ENCODE data around the gene TTLL4. TPM values are rescaled to one million over a fixed set of nuclear protein-coding genes. Genes with fewer than 3 reads are reported as not detected.

The TTLL4 gene
- total and polyA plus RNA-seq, 2 of the 8 experiments (the other 6 are each of a cell fraction or from before 2014, with no cell fraction given), result 71.1 to 105 TPM

GRCh38 chr2:218755198-218755566 is 44.5 kb downstream of the TTLL4 start:
- Histone ChIP-seq H3K4me3 (ENCODE audit: extremely low read depth in 1 of 4, insufficient read depth in 2 of 4, low read depth in 3 of 4, low read length in 4 of 4) (no peak overlapping the region), H3K18ac (ENCODE audit: extremely low read depth, low read length) (no peak overlapping the region), H3K9ac (replicated peaks in 1 of 4; ENCODE audit: extremely low read depth in 1 of 4, low read depth in 3 of 4, low read length in 3 of 4) (no peak overlapping the region), H3K4ac (replicated peaks; ENCODE audit: insufficient read length, low read depth, low read length) (no peak overlapping the region), H3K36me3 (ENCODE audit: control insufficient read depth in 2 of 4, insufficient read depth in 4 of 4, low read length in 3 of 4) (peaks cover 20 to 60% (median 48%) of the 10 kb centered on the region in 4 experiments), H3K27me3 (replicated peaks in 1 of 4; ENCODE audit: control insufficient read depth in 3 of 4, extremely low read depth in 1 of 4, insufficient read depth in 3 of 4, low read length in 3 of 4) (no peaks in the 10 kb centered on the region), H2BK20ac (ENCODE audit: low read length) (no peak overlapping the region), H2BK120ac (replicated peaks; ENCODE audit: low read depth, low read length) (no peak overlapping the region), H3K56ac (replicated peaks; ENCODE audit: insufficient read length, low read depth, low read length) (no peak overlapping the region), H3K27ac (ENCODE audit: low read depth, low read length) (no peak overlapping the region), H3K23me2 (ENCODE audit: low read depth, low read length) (no peaks in the 10 kb centered on the region), H2AK5ac (ENCODE audit: low read depth, low read length) (no peak overlapping the region), H2BK12ac (ENCODE audit: low read depth, low read length) (no peak overlapping the region), H3K14ac (ENCODE audit: insufficient read length) (no peak overlapping the region), H4K5ac (ENCODE audit: insufficient read length, low read depth, low read length) (no peak overlapping the region), H3K79me2 (ENCODE audit: control insufficient read depth in 1 of 2, insufficient read depth in 2 of 2, low read length in 2 of 2) (no peaks in the 10 kb centered on the region), H2BK5ac (ENCODE audit: low read depth, low read length) (no peak overlapping the region), H3K4me1 (replicated peaks in 1 of 4; ENCODE audit: control insufficient read depth in 3 of 4, insufficient read depth in 4 of 4, low read length in 3 of 4) (no peaks in the 10 kb centered on the region), H4K8ac (ENCODE audit: extremely low read depth, insufficient read depth, low read length) (no peak overlapping the region), H3K23ac (ENCODE audit: insufficient read length) (no peak overlapping the region), H4K20me1 (replicated peaks in 1 of 2; ENCODE audit: control insufficient read depth in 1 of 2, insufficient read depth in 2 of 2, low read length in 2 of 2) (no peaks in the 10 kb centered on the region), H2AFZ (ENCODE audit: low read length) (no peak overlapping the region), H3K4me2 (ENCODE audit: insufficient read depth in 1 of 2, low read depth in 2 of 2, low read length in 2 of 2) (no peak overlapping the region), H3K9me3 (ENCODE audit: insufficient read depth in 2 of 2, low read depth in 1 of 2, low read length in 1 of 2) (no peaks in the 10 kb centered on the region), H2BK15ac (ENCODE audit: low read length) (no peak overlapping the region), H4K91ac (replicated peaks; ENCODE audit: insufficient read length, low read length) (no peak overlapping the region), H3K79me1 (ENCODE audit: low read depth, low read length) (no peaks in the 10 kb centered on the region)
- 83% methylated on average over 3 of the region's 3 CpGs; no CpG with 5 or more reads in 1 of the 2 experiments for WGBS, 2 experiments (ENCODE audit: extremely low coverage in 1 of 2, insufficient coverage in 1 of 2, insufficient read length in 1 of 2, insufficient replicate concordance in 2 of 2, low coverage in 1 of 2, low lambda C conversion rate in 2 of 2, missing lambda C conversion rate in 1 of 2)
- ChIA-PET POLR2A (ENCODE audit: partially characterized antibody) (interaction anchor here (1.5 to 2.0 kb wide), 2 partner anchors 11 to 75 kb away, joined by 3 to 4 read pairs; no protein-coding TSS in a partner anchor), CTCF (ENCODE audit: partially characterized antibody) (interaction anchor here (0.9 to 1.5 kb wide), 4 partner anchors 27 to 275 kb away, joined by 3 to 7 read pairs (median 4); no protein-coding TSS in a partner anchor)
- no peak for DNase-seq (ENCODE audit: low read depth in 1 of 2, low spot score in 2 of 2)
- no peak for FAIRE-seq
- no peak for TF ChIP-seq PHF8 (conservative IDR thresholded peaks at IDR 0.05; ENCODE audit: low read depth, low read length)
- TF ChIP-seq ATF3 (IDR thresholded peaks at IDR 0.05; ENCODE audit: insufficient read depth, low read depth, low read length), result no peak
- TF ChIP-seq JUN (IDR thresholded peaks at IDR 0.05; ENCODE audit: low read depth, low read length), result no peak
- no peak for TF ChIP-seq POLR2AphosphoS5 (IDR thresholded peaks at IDR 0.05; ENCODE audit: low read depth, low read length)
- TF ChIP-seq KDM4A (IDR thresholded peaks at IDR 0.05; ENCODE audit: low read depth, low read length, severe bottlenecking), result no peak
- no peak for TF ChIP-seq GABPA (IDR thresholded peaks at IDR 0.05; ENCODE audit: borderline replicate concordance, insufficient read depth, low read length)

Data from H1 (cell line).